Liver (tissue), 9 donors: ENCODE results near the gene PTCRA. TPM values are rescaled to one million over a fixed set of nuclear protein-coding genes. Genes with fewer than 3 reads are reported as not detected.

Experiments used
- DNase-seq: peaks from one replicate; pipeline ENCODE4 v3.0.0-alpha.2; 2017; ENCODE audit warnings: low spot score
- H3K27ac ChIP-seq, 2 donors: one replicate each; pipeline ENCODE4 v1.7.0; 2013; ENCODE audit warnings: inconsistent platforms in 2 of 2, low read length in 2 of 2, control low read depth in 1 of 2, low read depth in 1 of 2, mild to moderate bottlenecking in 1 of 2
- H3K27me3 ChIP-seq, 4 donors: one replicate each; pipeline versions ENCODE4 v1.6.1 to v1.7.0; 2013; ENCODE audit warnings: low read length in 3 of 4, inconsistent platforms in 1 of 4, mild to moderate bottlenecking in 1 of 4, moderate library complexity in 1 of 4; ENCODE audit not compliant: control insufficient read depth in 4 of 4, insufficient read depth in 4 of 4
- H3K36me3 ChIP-seq, 4 donors: one replicate each; pipeline versions ENCODE4 v1.6.1 to v1.7.0; 2013; ENCODE audit warnings: low read length in 3 of 4, mild to moderate bottlenecking in 3 of 4, low read depth in 1 of 4, moderate library complexity in 1 of 4; ENCODE audit not compliant: control insufficient read depth in 4 of 4, insufficient read depth in 3 of 4
- H3K4me1 ChIP-seq, 4 donors: one replicate each; pipeline versions ENCODE4 v1.6.1 to v1.7.0; 2013; ENCODE audit warnings: low read length in 3 of 4, mild to moderate bottlenecking in 3 of 4, moderate library complexity in 1 of 4; ENCODE audit not compliant: control insufficient read depth in 4 of 4, insufficient read depth in 4 of 4
- H3K4me3 ChIP-seq, 3 donors: one replicate each; pipeline versions ENCODE4 v1.6.1 to v1.7.0; 2013; ENCODE audit warnings: low read length in 3 of 3, control low read depth in 1 of 3, low read depth in 1 of 3, mild to moderate bottlenecking in 1 of 3
- H3K9ac ChIP-seq, 2 donors: one replicate each; pipeline ENCODE4 v1.7.0; 2013; ENCODE audit warnings: low read length in 2 of 2, mild to moderate bottlenecking in 2 of 2, moderate library complexity in 2 of 2, control low read depth in 1 of 2, low read depth in 1 of 2
- H3K9me3 ChIP-seq, 4 donors: one replicate each; pipeline versions ENCODE4 v1.6.1 to v1.7.0; 2013; ENCODE audit warnings: low read length in 3 of 4; ENCODE audit not compliant: control insufficient read depth in 4 of 4
- ATF3 ChIP-seq: IDR thresholded peaks from 2 replicates; pipeline ENCODE4 v1.6.1; 2016; ENCODE audit warnings: antibody characterized with exemption
- CTCF ChIP-seq: fragments of 150-350 bp; IDR thresholded peaks from 2 replicates; pipeline ENCODE4 v1.5.1; 2017; ENCODE audit warnings: improper control_type of control experiment, low read depth, low read length; ENCODE audit not compliant: missing input control
- EGR1 ChIP-seq, 2 donors: IDR thresholded peaks; 2 replicates each; pipeline ENCODE4 v1.6.1; 2016 to 2018; ENCODE audit warnings: antibody characterized with exemption in 2 of 2, low read depth in 2 of 2
- FOXA1 ChIP-seq: IDR thresholded peaks from 2 replicates; pipeline ENCODE4 v1.6.1; 2016; ENCODE audit warnings: antibody characterized with exemption
- FOXA2 ChIP-seq: IDR thresholded peaks from 2 replicates; pipeline ENCODE4 v1.6.1; 2016; ENCODE audit warnings: antibody characterized with exemption
- GABPA ChIP-seq, 2 donors: IDR thresholded peaks in 1 of 2; conservative IDR thresholded peaks in 1 of 2; 2 replicates each; pipeline ENCODE4 v1.6.1; 2016; ENCODE audit warnings: antibody characterized with exemption in 2 of 2, mild to moderate bottlenecking in 1 of 2, moderate library complexity in 1 of 2
- HNF4A ChIP-seq, 2 donors: conservative IDR thresholded peaks; 2 replicates each; pipeline ENCODE4 v1.6.1; 2016; ENCODE audit warnings: antibody characterized with exemption in 2 of 2, mild to moderate bottlenecking in 2 of 2
- HNF4G ChIP-seq: IDR thresholded peaks from 2 replicates; pipeline ENCODE4 v1.6.1; 2016; ENCODE audit warnings: antibody characterized with exemption
- JUND ChIP-seq, 2 donors: IDR thresholded peaks; 2 replicates each; pipeline ENCODE4 v1.6.1; 2016; ENCODE audit warnings: antibody characterized with exemption in 2 of 2
- MAX ChIP-seq: IDR thresholded peaks from 2 replicates; pipeline ENCODE4 v1.6.1; 2016; ENCODE audit warnings: antibody characterized with exemption
- NR2F2 ChIP-seq: IDR thresholded peaks from 2 replicates; pipeline ENCODE4 v1.6.1; 2016; ENCODE audit warnings: antibody characterized with exemption
- RAD21 ChIP-seq, 2 donors: IDR thresholded peaks; 2 replicates each; pipeline ENCODE4 v1.6.1; 2016; ENCODE audit warnings: antibody characterized with exemption in 2 of 2, mild to moderate bottlenecking in 2 of 2
- REST ChIP-seq: IDR thresholded peaks from 2 replicates; pipeline ENCODE4 v1.6.1; 2016; ENCODE audit warnings: antibody characterized with exemption, mild to moderate bottlenecking
- RXRA ChIP-seq, 2 donors: IDR thresholded peaks; 2 replicates each; pipeline ENCODE4 v1.6.1; 2017 to 2018; ENCODE audit warnings: antibody characterized with exemption in 2 of 2, mild to moderate bottlenecking in 1 of 2
- SP1 ChIP-seq: IDR thresholded peaks from 2 replicates; pipeline ENCODE4 v1.6.1; 2018; ENCODE audit warnings: antibody characterized with exemption, mild to moderate bottlenecking
- TAF1 ChIP-seq: conservative IDR thresholded peaks from 2 replicates; pipeline ENCODE4 v1.6.1; 2016; ENCODE audit warnings: antibody characterized with exemption, mild to moderate bottlenecking
- YY1 ChIP-seq: IDR thresholded peaks from 2 replicates; pipeline ENCODE4 v1.6.1; 2016; ENCODE audit warnings: antibody characterized with exemption, mild to moderate bottlenecking
- ZBTB33 ChIP-seq: IDR thresholded peaks from 2 replicates; pipeline ENCODE4 v1.6.1; 2016; ENCODE audit warnings: antibody characterized with exemption
- WGBS: extraction: QIAGEN DNeasy Blood & Tissue Kit; methylation state at CpG from one replicate; pipeline ENCODE4 v1.1.7; 2013; 5-methylcytosine and 5-hydroxymethylcytosine counted together
- polyA plus RNA-seq, 2 donors: library from polyadenylated mRNA; stranded (reverse) in 1 of 2; unstranded in 1 of 2; fragments of 200-250 nt in 1 of 2; fragments of >200 nt in 1 of 2; fragmentation: Nextera tagmentation in 1 of 2; extraction: Ambion mirVana in 1 of 2; gene quantifications; one replicate each; pipeline versions ENCODE4 v1.2.1 to v1.2.3, GENCODE V29; 2013 to 2015
- total RNA-seq, 2 donors: library from RNA; depleted of rRNA; stranded (reverse); fragments of >200 nt; gene quantifications; one replicate each; pipeline ENCODE4 v1.2.3, GENCODE V29; 2014
- donor health status: healthy.
- donor health status: healthy.
- donor health status: healthy.
- donor health status: healthy.
- donor health status: healthy.

The PTCRA gene
- total and polyA plus RNA-seq, 4 donors = 0.63 to 1.1 TPM; not detected in 2

- no peak for TF ChIP-seq CTCF
- TF ChIP-seq TAF1 = no peak
Measured at GRCh38 chr6:42973926-42974325, 58.1 kb downstream of the PTCRA start (continued).

- Histone ChIP-seq H3K36me3 (peaks cover 0 to 4% (median 0%) of the 10 kb centered on the region in 4 donors), H3K4me3 (no peak overlapping the region), H3K4me1 (peaks cover 12 to 22% (median 16%) of the 10 kb centered on the region in 4 donors), H3K9me3 (no peaks in the 10 kb centered on the region), H3K27ac (no peak overlapping the region), H3K27me3 (no peaks in the 10 kb centered on the region), H3K9ac (no peak overlapping the region)
- no peak for DNase-seq
- WGBS = 87% methylated on average over 5 of the region's 5 CpGs
- no peak for TF ChIP-seq HNF4G
- TF ChIP-seq FOXA2 = no peak
- TF ChIP-seq HNF4A (conservative IDR thresholded peaks at IDR 0.05) = no peak
- no peak for TF ChIP-seq RXRA (IDR thresholded peaks at IDR 0.05)
- no peak for TF ChIP-seq JUND (IDR thresholded peaks at IDR 0.05)
- TF ChIP-seq FOXA1 = no peak
- TF ChIP-seq NR2F2 = no peak
- TF ChIP-seq ATF3 = no peak
- TF ChIP-seq ZBTB33 = no peak
- no peak for TF ChIP-seq MAX
- no peak for TF ChIP-seq RAD21 (IDR thresholded peaks at IDR 0.05)
- TF ChIP-seq TAF1 = no peak
- no peak for TF ChIP-seq GABPA (IDR thresholded peaks at IDR 0.05 in 1 of 2, conservative IDR thresholded peaks at IDR 0.05 in 1 of 2)
- no peak for TF ChIP-seq SP1
- TF ChIP-seq EGR1 (IDR thresholded peaks at IDR 0.05; ENCODE audit: low read depth in 2 of 2) = no peak
- no peak for TF ChIP-seq YY1
- no peak for TF ChIP-seq REST
- no peak for TF ChIP-seq CTCF
Measured at GRCh38 chr6:42974919-42975505, 59.2 kb downstream of the PTCRA start.
